Uterus (tissue), 4 donors: ENCODE data around the gene ZNF346. TPM values are rescaled to one million over a fixed set of nuclear protein-coding genes. Genes with fewer than 3 reads are reported as not detected.
A peak's percentile ranks its signal among the peaks of the same experiment; 100 is the strongest.
"Not testable (repeated sequence)": the region's sequence is repeated elsewhere in the genome, so short reads cannot be mapped to it uniquely, and the experiment has no call there.

Experiments used
- DNase-seq, 2 donors: peaks; one replicate each; pipeline ENCODE4 v3.0.0-alpha.2; 2019 to 2020
- H3K27ac ChIP-seq, 2 donors: fragments of 200-600 bp; sonication (generic); 1 replicate in 1 of 2; 2 replicates in 1 of 2; pipeline ENCODE4 v1.5.1; 2016 to 2018
- H3K27me3 ChIP-seq, 2 donors: fragments of 200-600 bp; sonication (generic); one replicate each; pipeline ENCODE4 v1.5.1; 2018 to 2019; ENCODE audit warnings: control low read depth in 1 of 2
- H3K36me3 ChIP-seq, 2 donors: fragments of 200-600 bp; sonication (generic); one replicate each; pipeline ENCODE4 v1.5.1; 2019; ENCODE audit warnings: control low read depth in 1 of 2
- H3K4me1 ChIP-seq, 2 donors: fragments of 200-600 bp; sonication (generic); one replicate each; pipeline ENCODE4 v1.5.1; 2018 to 2019; ENCODE audit warnings: control low read depth in 1 of 2
- H3K4me3 ChIP-seq, 2 donors: fragments of 200-600 bp; sonication (generic); 1 replicate in 1 of 2; 2 replicates in 1 of 2; pipeline ENCODE4 v1.5.1; 2018 to 2019; ENCODE audit warnings: mild to moderate bottlenecking in 1 of 2
- H3K9me3 ChIP-seq, 2 donors: fragments of 200-600 bp; sonication (generic); one replicate each; pipeline ENCODE4 v1.5.1; 2019; ENCODE audit warnings: control low read depth in 1 of 2
- CTCF ChIP-seq, 4 experiments: fragments of 200-600 bp in 2 of 4; fragments of 450-650 bp in 2 of 4; sonication (generic) in 2 of 4; IDR thresholded peaks; one replicate each; pipeline ENCODE4 v1.5.1; 2016 to 2019; ENCODE audit warnings: antibody characterized with exemption in 4 of 4, mild to moderate bottlenecking in 2 of 4, moderate library complexity in 1 of 4
- POLR2A ChIP-seq, 2 donors: fragments of 450-650 bp; IDR thresholded peaks; one replicate each; pipeline ENCODE4 v1.6.1; 2016; ENCODE audit warnings: antibody characterized with exemption in 2 of 2, mild to moderate bottlenecking in 1 of 2, moderate library complexity in 1 of 2
- intact Hi-C: fragments of 100-400 bp; cut with DNase I; formaldehyde crosslinking; loops from one replicate; pipeline ENCODE4 v1.15.1; 2023; ENCODE audit warnings: low total_unique reads
- total RNA-seq, 4 donors: library from RNA; depleted of rRNA in 3 of 4; stranded (reverse); fragments of >200 nt in 3 of 4; gene quantifications; one replicate each; pipeline versions ENCODE4 v1.1.0 to v1.2.4, GENCODE V29; 2014 to 2023
- donor health status: DM: yes; HTN: yes; CAD: no.

Gene ZNF346
- total RNA-seq, result 10 to 100 TPM; 10.5 to 38.5 (median 29.2) TPM

DNA sequence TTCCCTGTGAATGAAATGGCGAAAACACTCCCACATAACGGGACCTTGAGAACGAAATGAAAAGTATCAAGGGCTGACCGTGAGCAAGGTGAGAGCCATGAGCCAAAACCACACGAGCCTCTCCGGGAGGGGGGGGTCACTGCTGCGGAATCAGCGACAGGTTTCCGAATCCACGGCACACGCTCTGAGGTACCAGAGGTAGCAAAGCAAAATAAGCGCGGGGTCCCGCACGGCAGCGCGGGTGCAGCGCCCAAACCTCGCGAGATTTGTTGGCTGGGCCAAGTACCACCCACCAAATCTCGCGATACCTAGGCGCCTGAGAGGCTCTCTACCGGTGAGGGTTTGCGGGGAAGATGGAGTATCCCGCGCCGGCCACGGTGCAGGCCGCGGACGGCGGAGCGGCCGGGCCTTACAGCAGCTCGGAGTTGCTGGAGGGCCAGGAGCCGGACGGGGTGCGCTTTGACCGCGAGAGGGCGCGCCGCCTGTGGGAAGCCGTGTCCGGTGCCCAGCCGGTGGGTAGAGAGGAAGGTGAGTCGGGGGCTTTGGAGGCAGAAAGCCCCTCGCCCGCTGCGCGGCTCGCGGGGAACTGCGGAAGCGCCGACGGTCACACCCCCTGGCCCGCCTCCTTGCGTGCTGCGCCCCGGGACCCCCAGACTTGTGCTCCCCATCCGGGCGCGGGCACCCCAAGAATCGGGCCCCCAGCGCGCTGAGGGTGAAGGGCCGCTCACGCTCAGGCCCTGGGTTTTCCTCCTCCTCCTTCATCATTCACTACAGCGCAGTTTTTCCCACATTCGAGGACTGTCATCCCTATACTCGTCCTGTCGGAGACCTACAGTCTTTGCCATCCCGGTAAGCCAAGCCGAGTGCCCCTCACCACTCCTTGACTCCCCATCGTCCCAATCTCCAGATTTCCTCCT is at the start of gene ZNF346:
Gene ZNF346 (plus strand): TSS at position 311 of the 917 bp plus-strand sequence. CDS start 43 bp downstream, at position 354.
- peak within 1 kb of the TSS; percentile 85 to 89 for H3K27ac ChIP-seq
- H3K4me3 ChIP-seq, result peak within 1 kb of the TSS; percentile 59 to 72
- intact Hi-C loops, result no loop called here
- H3K27me3 ChIP-seq, result no peaks in the 10 kb centered on the region
- H3K9me3 ChIP-seq, result no peaks in the 10 kb centered on the region
- peaks cover 0 to 4% of the 10 kb centered on the region in 2 donors for H3K4me1 ChIP-seq
- no peaks in the 10 kb centered on the region for H3K36me3 ChIP-seq
- TF ChIP-seq CTCF (IDR thresholded peaks at IDR 0.05) (peak; percentile 54 to 64 (median 60)), POLR2A (IDR thresholded peaks at IDR 0.05) (peak; percentile 53 to 65)
- peak; percentile 89 to 94 for DNase-seq

GRCh38 chr5:176979669-176980068 is 42.8 kb upstream of the ZNF346 start:
- Histone ChIP-seq H3K27ac (no peak overlapping the region), H3K4me1 (no peaks in the 10 kb centered on the region), H3K4me3 (no peak overlapping the region), H3K36me3 (no peaks in the 10 kb centered on the region), H3K27me3 (no peaks in the 10 kb centered on the region), H3K9me3 (no peaks in the 10 kb centered on the region)
- no peak for DNase-seq
- intact Hi-C loops, result no loop called here
- TF ChIP-seq POLR2A (IDR thresholded peaks at IDR 0.05) (no peak), CTCF (IDR thresholded peaks at IDR 0.05) (no peak)

GRCh38 chr5:176980818-176981217 is 41.7 kb upstream of the ZNF346 start:
- H3K36me3 ChIP-seq, result no peaks in the 10 kb centered on the region
- H3K9me3 ChIP-seq, result no peaks in the 10 kb centered on the region
- H3K4me1 ChIP-seq, result no peaks in the 10 kb centered on the region
- H3K27ac ChIP-seq, result no peak overlapping the region
- no peaks in the 10 kb centered on the region for H3K27me3 ChIP-seq
- no peak for DNase-seq
- H3K4me3 ChIP-seq, result no peak overlapping the region
- intact Hi-C loops, result no loop called here
- TF ChIP-seq POLR2A (IDR thresholded peaks at IDR 0.05), result no peak
- TF ChIP-seq CTCF (IDR thresholded peaks at IDR 0.05), result no peak

- H3K27ac ChIP-seq, H3K27me3 ChIP-seq, H3K4me1 ChIP-seq, DNase-seq, H3K36me3 ChIP-seq, H3K4me3 ChIP-seq, intact Hi-C loops, H3K9me3 ChIP-seq: not testable (repeated sequence)
These were observed 39.4 kb upstream of the ZNF346 start for GRCh38 chr5:176983112-176983511.

DNA sequence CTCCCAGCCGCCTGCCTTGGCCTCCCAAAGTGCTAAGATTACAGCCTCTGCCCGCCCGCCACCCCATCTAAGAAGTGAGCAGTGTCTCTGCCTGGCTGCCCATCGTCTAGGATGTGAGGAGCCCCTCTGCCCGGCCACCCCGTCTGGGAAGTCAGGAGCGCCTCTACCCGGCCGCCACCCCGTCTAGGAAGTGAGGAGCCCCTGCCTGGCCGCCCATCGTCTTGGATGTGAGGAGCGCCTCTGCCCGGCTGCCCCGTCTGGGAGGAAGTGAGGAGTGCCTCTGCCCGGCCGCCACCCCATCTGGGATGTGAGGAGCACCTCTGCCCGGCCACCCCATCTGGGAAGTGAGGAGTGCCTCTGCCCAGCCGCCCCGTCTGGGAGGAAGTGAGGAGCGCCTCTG is 38.9 kb upstream of the ZNF346 start:
- not testable (repeated sequence) for H3K36me3 ChIP-seq

DNA sequence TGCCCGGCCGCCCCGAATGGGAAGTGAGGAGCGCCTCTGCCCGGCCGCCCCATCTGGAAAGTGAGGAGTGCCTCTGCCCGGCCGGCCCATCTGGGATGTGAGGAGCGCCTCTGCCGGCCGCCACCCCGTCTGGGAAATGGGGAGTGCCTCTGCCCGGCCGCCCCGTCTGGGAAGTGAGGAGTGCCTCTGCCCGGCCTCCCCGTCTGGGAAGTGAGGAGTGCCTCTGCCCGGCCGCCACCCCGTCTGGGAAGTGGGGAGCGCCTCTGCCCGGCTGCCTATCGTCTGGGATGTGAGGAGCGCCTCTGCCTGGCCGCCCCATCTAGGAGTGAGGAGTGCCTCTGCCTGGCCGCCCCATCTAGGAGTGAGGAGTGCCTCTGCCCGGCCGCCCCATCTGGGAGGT is 38.3 kb upstream of the ZNF346 start:
- H3K4me3 ChIP-seq, H3K36me3 ChIP-seq, H3K9me3 ChIP-seq, DNase-seq, H3K4me1 ChIP-seq, H3K27ac ChIP-seq, H3K27me3 ChIP-seq, intact Hi-C loops: not testable (repeated sequence)

More for the DNA sequence above, 38.9 kb upstream of the ZNF346 start:
- H3K4me1 ChIP-seq, H3K4me3 ChIP-seq, H3K9me3 ChIP-seq, DNase-seq, intact Hi-C loops, H3K27ac ChIP-seq, H3K27me3 ChIP-seq: not testable (repeated sequence)
